WTC11 (cell line): Measurements from ENCODE around the gene SCAI. TPM values are rescaled to one million over a fixed set of nuclear protein-coding genes. Genes with fewer than 3 reads are reported as not detected.
A peak's percentile ranks its signal among the peaks of the same experiment; 100 is the strongest.

Experiments used
- ATAC-seq: fragments of 200-7000 bp; cut with Tn5 transposase; 2 replicates; pipeline ENCODE4 v1.10.0; 2021; ENCODE audit warnings: mild to moderate bottlenecking, moderate library complexity
- CTCF ChIA-PET: fragments of 300-600 bp; sonication (Branson Sonifier 250); formaldehyde crosslinking; loops from one replicate; lab custom pipeline; 2021; ENCODE audit warnings: antibody characterized with exemption; lab: Charles Lee
- POLR2A ChIA-PET: fragments of 350-600 bp; sonication (Branson Sonifier 250); formaldehyde crosslinking; loops from one replicate; lab custom pipeline; 2021; ENCODE audit warnings: antibody characterized with exemption; lab: Charles Lee
- DNase-seq: peaks from one replicate; pipeline ENCODE4 v3.0.0; 2021; ENCODE audit warnings: low spot score
- H3K27ac Mint-ChIP-seq: 2 replicates; pipeline ENCODE4 v1.8.0; 2021; ENCODE audit warnings: mixed read lengths
- H3K27me3 Mint-ChIP-seq: 2 replicates; pipeline ENCODE4 v1.8.0; 2021; ENCODE audit warnings: low read depth, mild to moderate bottlenecking, moderate library complexity, mixed read lengths
- H3K36me3 Mint-ChIP-seq: 2 replicates; pipeline ENCODE4 v1.8.0; 2021; ENCODE audit warnings: mixed read lengths
- H3K4me1 Mint-ChIP-seq: 2 replicates; pipeline ENCODE4 v1.8.0; 2022; ENCODE audit warnings: mixed read lengths
- H3K4me3 Mint-ChIP-seq: 2 replicates; pipeline ENCODE4 v1.8.0; 2021; ENCODE audit warnings: mild to moderate bottlenecking, moderate library complexity, mixed read lengths
- H3K9me3 Mint-ChIP-seq: 2 replicates; pipeline ENCODE4 v1.8.0; 2021; ENCODE audit warnings: mixed read lengths
- ATF1 ChIP-seq: sonication (generic); formaldehyde crosslinking; IDR thresholded peaks from 2 replicates; pipeline ENCODE4 v1.8.1; 2023; ENCODE audit warnings: mild to moderate bottlenecking, moderate library complexity, missing genetic modification reagents
- ATF6 ChIP-seq: sonication (generic); formaldehyde crosslinking; IDR thresholded peaks from 2 replicates; pipeline ENCODE4 v1.8.1; 2023; ENCODE audit warnings: mild to moderate bottlenecking, missing genetic modification reagents
- CBFB ChIP-seq: sonication (generic); formaldehyde crosslinking; IDR thresholded peaks from 2 replicates; pipeline ENCODE4 v1.8.1; 2022; ENCODE audit warnings: mild to moderate bottlenecking, low read depth, missing genetic modification reagents
- CREM ChIP-seq: sonication (generic); formaldehyde crosslinking; IDR thresholded peaks from 2 replicates; pipeline ENCODE4 v1.8.1; 2022; ENCODE audit warnings: mild to moderate bottlenecking, missing genetic modification reagents, moderate library complexity
- EMX1 ChIP-seq: fragments of 250-450 bp; sonication (Bioruptor Pico); IDR thresholded peaks from 2 replicates; pipeline ENCODE4 v1.8.0; 2021; ENCODE audit warnings: mild to moderate bottlenecking
- IRF2 ChIP-seq: sonication (generic); formaldehyde crosslinking; IDR thresholded peaks from 2 replicates; pipeline ENCODE4 v1.8.0; 2022; ENCODE audit warnings: low read depth, missing genetic modification reagents, borderline replicate concordance
- KAT7 ChIP-seq: sonication (generic); formaldehyde crosslinking; IDR thresholded peaks from 2 replicates; pipeline ENCODE4 v1.8.1; 2023; ENCODE audit warnings: missing genetic modification reagents, mild to moderate bottlenecking, borderline replicate concordance
- MXD4 ChIP-seq: fragments of 250-450 bp; sonication (Bioruptor Pico); IDR thresholded peaks from 2 replicates; pipeline ENCODE4 v1.8.0; 2021; ENCODE audit warnings: mild to moderate bottlenecking, moderate library complexity, borderline replicate concordance
- NFATC4 ChIP-seq: fragments of 250-450 bp; sonication (Bioruptor Pico); IDR thresholded peaks from 2 replicates; pipeline ENCODE4 v1.9.0; 2021; ENCODE audit warnings: mild to moderate bottlenecking
- NFE2L1 ChIP-seq: sonication (generic); formaldehyde crosslinking; IDR thresholded peaks from 2 replicates; pipeline ENCODE4 v1.8.1; 2023; ENCODE audit warnings: missing genetic modification reagents
- NFYB ChIP-seq: sonication (generic); formaldehyde crosslinking; conservative IDR thresholded peaks from 2 replicates; pipeline ENCODE4 v1.8.0; 2022; ENCODE audit warnings: low read depth, missing genetic modification reagents
- NR1H2 ChIP-seq: sonication (generic); formaldehyde crosslinking; IDR thresholded peaks from 2 replicates; pipeline ENCODE4 v1.9.0; 2021; ENCODE audit warnings: mild to moderate bottlenecking, moderate library complexity, missing genetic modification reagents
- NR3C1 ChIP-seq: sonication (generic); formaldehyde crosslinking; conservative IDR thresholded peaks from 2 replicates; pipeline ENCODE4 v1.8.1; 2023; ENCODE audit warnings: low read depth, mild to moderate bottlenecking, missing genetic modification reagents
- RELA ChIP-seq: sonication (generic); formaldehyde crosslinking; IDR thresholded peaks from 2 replicates; pipeline ENCODE4 v1.8.1; 2022; ENCODE audit warnings: missing genetic modification reagents, mild to moderate bottlenecking, borderline replicate concordance
- TP53 ChIP-seq: sonication (generic); formaldehyde crosslinking; IDR thresholded peaks from 2 replicates; pipeline ENCODE4 v1.8.1; 2023; ENCODE audit warnings: mild to moderate bottlenecking, missing genetic modification reagents
- USF2 ChIP-seq: sonication (generic); formaldehyde crosslinking; IDR thresholded peaks from 2 replicates; pipeline ENCODE4 v1.8.1; 2023; ENCODE audit warnings: mild to moderate bottlenecking, missing genetic modification reagents, moderate library complexity
- ZBTB43 ChIP-seq: sonication (generic); formaldehyde crosslinking; IDR thresholded peaks from 2 replicates; pipeline ENCODE4 v1.8.1; 2023; ENCODE audit warnings: mild to moderate bottlenecking, missing genetic modification reagents
- ZNF121 ChIP-seq: sonication (generic); formaldehyde crosslinking; IDR thresholded peaks from 2 replicates; pipeline ENCODE4 v1.8.0; 2023; ENCODE audit warnings: missing genetic modification reagents
- ZNF219 ChIP-seq: sonication (generic); formaldehyde crosslinking; IDR thresholded peaks from 2 replicates; pipeline ENCODE4 v1.8.0; 2023; ENCODE audit warnings: missing genetic modification reagents, mild to moderate bottlenecking, borderline replicate concordance
- total RNA-seq: library from RNA; stranded (reverse); gene quantifications from 3 replicates; pipeline ENCODE4 v1.2.3, GENCODE V29; 2021
- TF ChIP-seq, protein P1 (sequence below): sonication (generic); formaldehyde crosslinking; IDR thresholded peaks from 2 replicates; pipeline ENCODE4 v1.8.1; 2022; ENCODE audit warnings: low read depth, missing genetic modification reagents, borderline replicate concordance
- TF ChIP-seq, protein P2 (sequence below): sonication (generic); formaldehyde crosslinking; IDR thresholded peaks from 2 replicates; pipeline ENCODE4 v1.8.0; 2022; ENCODE audit warnings: mild to moderate bottlenecking, missing genetic modification reagents
- TF ChIP-seq, protein P3 (sequence below): sonication (generic); formaldehyde crosslinking; IDR thresholded peaks from 2 replicates; pipeline ENCODE4 v1.8.1; 2023; ENCODE audit warnings: mild to moderate bottlenecking, missing genetic modification reagents, moderate library complexity
- TF ChIP-seq, protein P4 (sequence below): sonication (generic); formaldehyde crosslinking; IDR thresholded peaks from 2 replicates; pipeline ENCODE4 v1.8.1; 2022; ENCODE audit warnings: mild to moderate bottlenecking, moderate library complexity, missing genetic modification reagents
- TF ChIP-seq, protein P5 (sequence below): sonication (generic); formaldehyde crosslinking; IDR thresholded peaks from 2 replicates; pipeline ENCODE4 v1.8.0; 2022; ENCODE audit warnings: mild to moderate bottlenecking, missing genetic modification reagents

SCAI gene
- total RNA-seq, 1 experiment from 2014 or later = 20.4 TPM

DNA sequence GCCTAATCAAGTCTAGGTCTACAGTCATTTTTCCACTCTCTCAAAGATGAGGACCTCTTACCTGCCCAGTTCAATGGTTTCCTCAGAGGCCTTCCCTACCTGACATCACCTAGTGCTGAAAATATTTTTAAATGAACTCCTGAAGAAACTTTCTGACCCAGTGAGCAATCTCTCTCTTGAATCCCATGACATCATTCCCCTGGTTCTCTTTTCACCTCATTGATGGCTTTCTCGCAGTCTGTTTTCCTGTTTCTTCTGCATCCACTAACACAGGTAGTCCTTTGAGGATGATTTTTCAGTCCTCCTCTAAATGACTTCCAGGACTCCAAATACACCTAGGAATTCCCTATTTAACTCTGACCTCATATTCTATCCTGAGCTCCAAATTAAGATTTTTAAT, 40.3 kb downstream of the SCAI start:
- no peaks in the 10 kb centered on the region for H3K27me3 Mint-ChIP-seq
- CTCF ChIA-PET = no interaction called here
- ATAC-seq (no peak), DNase-seq (no peak)
- H3K4me3 Mint-ChIP-seq = no peak overlapping the region
- H3K27ac Mint-ChIP-seq = no peak overlapping the region
- H3K4me1 Mint-ChIP-seq = no peaks in the 10 kb centered on the region
- POLR2A ChIA-PET = no interaction called here
- H3K9me3 Mint-ChIP-seq = no peaks in the 10 kb centered on the region
- no peak for TF ChIP-seq TP53
- no peak for TF ChIP-seq MXD4 (CRISPR knock-in tag)
- TF ChIP-seq ATF6 (CRISPR knock-in tag) = no peak
- peaks cover 4% of the 10 kb centered on the region for H3K36me3 Mint-ChIP-seq

GRCh38 chr9:125100822-125101221, 42.5 kb downstream of the SCAI start:
- Mint-ChIP-seq H3K36me3 (peaks cover 8% of the 10 kb centered on the region), H3K4me3 (no peak overlapping the region), H3K27ac (no peak overlapping the region), H3K27me3 (no peaks in the 10 kb centered on the region), H3K4me1 (no peaks in the 10 kb centered on the region), H3K9me3 (peaks cover 10% of the 10 kb centered on the region)
- ChIA-PET CTCF (no interaction called here), POLR2A (interaction anchor here (0.6 kb wide), 1 partner anchor 21 kb away, joined by 9 read pairs; no protein-coding TSS in a partner anchor)
- DNase-seq = no peak
- no peak for ATAC-seq
- TF ChIP-seq ZNF121 (CRISPR knock-in tag) = peak; percentile 94
- TF ChIP-seq NFATC4 (CRISPR knock-in tag) = no peak

DNA sequence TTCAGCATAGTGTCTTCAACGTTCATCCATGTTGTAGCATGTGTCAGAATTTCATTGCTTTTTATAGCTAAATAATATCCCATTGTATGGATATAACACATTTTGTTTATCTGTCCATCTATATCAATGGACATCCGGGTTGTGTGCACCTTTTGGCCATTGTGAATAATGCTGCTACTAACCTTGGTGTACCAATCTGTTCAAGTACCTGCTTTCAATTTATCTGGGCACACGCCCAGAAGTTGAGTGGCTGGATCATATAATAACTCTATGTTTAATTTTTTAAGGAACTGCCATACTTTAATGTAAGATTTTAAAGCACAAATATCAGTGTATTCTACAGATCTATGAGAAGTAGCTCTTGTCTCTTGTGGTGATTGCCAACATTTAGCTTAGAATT, 43.5 kb downstream of the SCAI start:
- H3K36me3 Mint-ChIP-seq = peaks cover 16% of the 10 kb centered on the region
- ATAC-seq = no peak
- TF ChIP-seq CREM (CRISPR knock-in tag) (no peak), RELA (no peak), NR3C1 (CRISPR knock-in tag) (no peak), NR1H2 (CRISPR knock-in tag) (no peak), CBFB (no peak), USF2 (CRISPR knock-in tag) (no peak), EMX1 (CRISPR knock-in tag) (no peak), ZBTB43 (CRISPR knock-in tag) (no peak), ZNF219 (no peak), ATF1 (CRISPR knock-in tag) (no peak), IRF2 (CRISPR knock-in tag) (no peak), NFE2L1 (no peak), NFYB (CRISPR knock-in tag) (no peak), KAT7 (CRISPR knock-in tag) (no peak)
- TF ChIP-seq, protein P1, sequence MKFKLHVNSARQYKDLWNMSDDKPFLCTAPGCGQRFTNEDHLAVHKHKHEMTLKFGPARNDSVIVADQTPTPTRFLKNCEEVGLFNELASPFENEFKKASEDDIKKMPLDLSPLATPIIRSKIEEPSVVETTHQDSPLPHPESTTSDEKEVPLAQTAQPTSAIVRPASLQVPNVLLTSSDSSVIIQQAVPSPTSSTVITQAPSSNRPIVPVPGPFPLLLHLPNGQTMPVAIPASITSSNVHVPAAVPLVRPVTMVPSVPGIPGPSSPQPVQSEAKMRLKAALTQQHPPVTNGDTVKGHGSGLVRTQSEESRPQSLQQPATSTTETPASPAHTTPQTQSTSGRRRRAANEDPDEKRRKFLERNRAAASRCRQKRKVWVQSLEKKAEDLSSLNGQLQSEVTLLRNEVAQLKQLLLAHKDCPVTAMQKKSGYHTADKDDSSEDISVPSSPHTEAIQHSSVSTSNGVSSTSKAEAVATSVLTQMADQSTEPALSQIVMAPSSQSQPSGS = no peak
- TF ChIP-seq, protein P2, sequence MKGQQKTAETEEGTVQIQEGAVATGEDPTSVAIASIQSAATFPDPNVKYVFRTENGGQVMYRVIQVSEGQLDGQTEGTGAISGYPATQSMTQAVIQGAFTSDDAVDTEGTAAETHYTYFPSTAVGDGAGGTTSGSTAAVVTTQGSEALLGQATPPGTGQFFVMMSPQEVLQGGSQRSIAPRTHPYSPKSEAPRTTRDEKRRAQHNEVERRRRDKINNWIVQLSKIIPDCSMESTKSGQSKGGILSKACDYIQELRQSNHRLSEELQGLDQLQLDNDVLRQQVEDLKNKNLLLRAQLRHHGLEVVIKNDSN (CRISPR knock-in tag) = no peak
- TF ChIP-seq, protein P3, sequence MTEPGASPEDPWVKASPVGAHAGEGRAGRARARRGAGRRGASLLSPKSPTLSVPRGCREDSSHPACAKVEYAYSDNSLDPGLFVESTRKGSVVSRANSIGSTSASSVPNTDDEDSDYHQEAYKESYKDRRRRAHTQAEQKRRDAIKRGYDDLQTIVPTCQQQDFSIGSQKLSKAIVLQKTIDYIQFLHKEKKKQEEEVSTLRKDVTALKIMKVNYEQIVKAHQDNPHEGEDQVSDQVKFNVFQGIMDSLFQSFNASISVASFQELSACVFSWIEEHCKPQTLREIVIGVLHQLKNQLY (CRISPR knock-in tag) = no peak
- TF ChIP-seq, protein P4, sequence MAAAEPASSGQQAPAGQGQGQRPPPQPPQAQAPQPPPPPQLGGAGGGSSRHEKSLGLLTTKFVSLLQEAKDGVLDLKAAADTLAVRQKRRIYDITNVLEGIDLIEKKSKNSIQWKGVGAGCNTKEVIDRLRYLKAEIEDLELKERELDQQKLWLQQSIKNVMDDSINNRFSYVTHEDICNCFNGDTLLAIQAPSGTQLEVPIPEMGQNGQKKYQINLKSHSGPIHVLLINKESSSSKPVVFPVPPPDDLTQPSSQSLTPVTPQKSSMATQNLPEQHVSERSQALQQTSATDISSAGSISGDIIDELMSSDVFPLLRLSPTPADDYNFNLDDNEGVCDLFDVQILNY (CRISPR knock-in tag) = no peak
- TF ChIP-seq, protein P5, sequence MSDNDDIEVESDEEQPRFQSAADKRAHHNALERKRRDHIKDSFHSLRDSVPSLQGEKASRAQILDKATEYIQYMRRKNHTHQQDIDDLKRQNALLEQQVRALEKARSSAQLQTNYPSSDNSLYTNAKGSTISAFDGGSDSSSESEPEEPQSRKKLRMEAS (CRISPR knock-in tag) = no peak

More for the DNA sequence above, 43.5 kb downstream of the SCAI start:
- H3K4me3 Mint-ChIP-seq = no peak overlapping the region
- no peak for DNase-seq
- no peaks in the 10 kb centered on the region for H3K4me1 Mint-ChIP-seq
- ChIA-PET CTCF (no interaction called here), POLR2A (no interaction called here)
- H3K27me3 Mint-ChIP-seq = no peaks in the 10 kb centered on the region
- H3K9me3 Mint-ChIP-seq = peaks cover 10% of the 10 kb centered on the region
- H3K27ac Mint-ChIP-seq = no peak overlapping the region
